Hepatic stellate cell (primary cell): Measurements from ENCODE around the gene LHPP.

Source experiments
- DNase-seq: peaks from one replicate; pipeline ENCODE4 v3.0.0; 2011; ENCODE audit warnings: low spot score

The LHPP gene

DNA sequence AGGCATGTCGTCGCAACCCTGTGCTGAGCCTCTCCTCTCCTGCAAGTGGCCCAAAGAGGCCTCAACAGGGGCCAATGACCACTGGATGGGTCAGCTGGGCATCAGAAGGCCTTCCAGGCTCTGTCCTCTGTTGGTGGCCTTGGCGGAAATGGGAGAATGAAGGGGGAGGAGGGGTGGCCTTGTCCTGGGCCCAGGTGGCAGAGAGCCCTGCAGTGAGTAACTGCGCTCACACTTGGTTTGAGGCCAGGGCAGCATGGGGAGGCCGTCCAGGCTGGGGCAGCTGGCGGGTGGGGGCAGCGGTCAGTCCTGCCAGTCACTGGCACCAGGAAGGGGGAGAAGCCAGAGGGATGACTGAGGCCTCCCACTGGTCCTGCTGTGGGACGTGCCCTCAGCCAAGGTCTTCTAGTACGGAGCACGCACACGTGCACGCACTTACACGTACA, 59.8 kb downstream of the LHPP start:
- no peak for DNase-seq

GRCh38 chr10:124522131-124522932, 60.7 kb downstream of the LHPP start:
- no peak for DNase-seq

GRCh38 chr10:124522933-124523871, 61.6 kb downstream of the LHPP start:
- DNase-seq = no peak

DNA sequence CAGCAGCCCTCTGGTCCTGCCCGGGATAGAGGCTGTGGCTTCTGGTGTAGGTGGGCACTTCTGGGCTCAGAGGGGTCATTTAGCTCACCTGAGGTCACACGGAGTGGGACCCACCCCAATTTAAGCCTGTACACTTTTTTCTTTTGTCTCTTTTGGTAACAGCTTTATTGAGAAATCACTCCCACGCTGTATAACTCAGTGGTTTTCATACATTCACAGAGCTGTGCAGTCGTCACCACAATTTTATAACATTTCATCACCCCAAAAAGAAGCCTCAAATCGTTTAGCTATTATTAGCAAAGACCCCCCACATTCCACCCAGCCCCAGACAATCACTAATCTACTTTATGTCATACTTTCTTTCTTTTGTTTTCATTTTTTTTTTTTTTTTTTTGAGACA, 62.3 kb downstream of the LHPP start:
- DNase-seq = no peak

DNA sequence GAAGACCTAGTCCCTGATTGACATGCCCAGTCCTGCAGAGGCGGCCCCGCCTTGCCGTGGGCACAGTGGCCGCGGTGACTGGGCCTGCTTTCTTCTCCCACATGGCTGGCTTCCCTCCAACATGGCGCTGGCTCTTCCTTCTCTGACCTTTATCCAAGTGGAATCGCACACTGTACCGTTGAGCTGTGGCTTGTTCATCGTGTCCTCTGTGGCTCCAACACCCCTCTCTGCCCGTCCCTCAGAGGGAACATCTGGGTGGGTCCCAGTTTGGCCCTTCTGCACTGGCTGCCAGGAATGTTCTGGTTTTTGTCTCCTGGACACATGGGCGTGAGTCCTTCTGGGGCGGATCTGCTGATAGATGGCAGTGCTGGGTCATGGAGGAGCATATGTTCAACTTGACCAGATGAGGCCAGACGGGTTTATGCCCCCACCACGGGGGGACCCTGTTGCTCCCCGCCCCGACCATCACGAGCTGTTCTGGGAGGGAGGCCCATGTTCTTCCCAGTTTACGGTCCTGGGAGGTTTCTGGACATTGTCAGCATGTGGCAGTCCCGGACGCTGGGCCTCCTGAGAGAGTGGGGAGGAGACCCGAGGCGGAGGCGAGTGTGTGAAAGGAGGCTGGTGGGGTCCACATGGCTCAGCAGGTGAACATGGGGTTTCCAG, 63.5 kb downstream of the LHPP start:
- DNase-seq = peak; percentile 62

GRCh38 chr10:124525751-124526600, 64.4 kb downstream of the LHPP start:
- DNase-seq = no peak

GRCh38 chr10:124526621-124527267, 65.1 kb downstream of the LHPP start:
- DNase-seq = no peak

DNA sequence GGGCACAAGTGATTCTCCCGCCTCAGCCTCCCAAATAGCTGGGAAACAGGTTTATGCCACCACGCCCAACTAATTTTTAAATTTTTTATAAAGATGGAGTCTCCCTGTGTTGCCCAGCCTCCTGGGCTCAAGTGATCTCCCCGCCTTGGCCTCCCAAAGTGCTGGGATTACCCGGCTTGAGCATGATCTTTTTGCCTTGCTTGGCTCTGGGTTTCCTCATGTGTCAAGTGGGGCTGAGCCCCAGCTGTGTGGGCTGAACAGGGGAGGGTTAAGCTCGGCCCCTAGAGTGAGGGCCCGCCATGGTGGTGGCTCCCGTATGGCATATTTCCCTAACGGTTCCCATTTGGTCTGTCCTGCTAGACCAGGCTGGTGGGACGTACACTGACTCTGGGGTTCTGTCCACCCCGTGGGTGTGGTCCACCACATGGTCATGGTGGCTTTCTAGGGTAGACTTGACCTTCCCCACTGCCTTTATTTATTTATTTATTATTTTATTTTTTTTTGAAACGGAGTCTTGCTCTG, 66.3 kb downstream of the LHPP start:
- no peak for DNase-seq

GRCh38 chr10:124529661-124530214, 68.1 kb downstream of the LHPP start:
- DNase-seq = no peak

DNA sequence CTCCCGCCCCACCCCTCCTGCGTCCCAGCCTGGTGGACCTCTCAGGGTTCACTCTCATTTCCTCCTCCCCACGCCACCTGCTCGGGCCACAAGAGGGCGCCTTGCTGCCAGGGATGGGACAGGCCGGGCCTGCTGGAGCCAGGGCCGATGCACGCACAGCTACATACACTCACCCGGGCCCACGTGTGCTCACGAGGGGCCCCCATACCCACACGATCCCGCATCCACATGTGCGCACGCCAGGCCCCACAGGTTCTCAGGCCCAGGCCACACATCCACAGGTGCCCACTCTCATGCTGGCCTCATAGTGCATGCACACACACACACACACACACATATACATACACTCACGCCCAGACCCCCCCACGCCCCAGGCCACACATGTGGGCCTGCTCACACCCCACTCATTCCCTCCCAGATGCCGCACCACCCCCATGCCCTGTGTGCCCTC, 68.6 kb downstream of the LHPP start:
- peak; percentile 96 for DNase-seq

- DNase-seq = no peak
These were observed 69.2 kb downstream of the LHPP start for GRCh38 chr10:124530816-124531215.

- no peak for DNase-seq
These were observed 70.6 kb downstream of the LHPP start for GRCh38 chr10:124532106-124532641.

- DNase-seq = no peak
These were observed 71.2 kb downstream of the LHPP start for GRCh38 chr10:124532788-124533187.

- no peak for DNase-seq
These were observed 71.6 kb downstream of the LHPP start for GRCh38 chr10:124533266-124533665.

DNA sequence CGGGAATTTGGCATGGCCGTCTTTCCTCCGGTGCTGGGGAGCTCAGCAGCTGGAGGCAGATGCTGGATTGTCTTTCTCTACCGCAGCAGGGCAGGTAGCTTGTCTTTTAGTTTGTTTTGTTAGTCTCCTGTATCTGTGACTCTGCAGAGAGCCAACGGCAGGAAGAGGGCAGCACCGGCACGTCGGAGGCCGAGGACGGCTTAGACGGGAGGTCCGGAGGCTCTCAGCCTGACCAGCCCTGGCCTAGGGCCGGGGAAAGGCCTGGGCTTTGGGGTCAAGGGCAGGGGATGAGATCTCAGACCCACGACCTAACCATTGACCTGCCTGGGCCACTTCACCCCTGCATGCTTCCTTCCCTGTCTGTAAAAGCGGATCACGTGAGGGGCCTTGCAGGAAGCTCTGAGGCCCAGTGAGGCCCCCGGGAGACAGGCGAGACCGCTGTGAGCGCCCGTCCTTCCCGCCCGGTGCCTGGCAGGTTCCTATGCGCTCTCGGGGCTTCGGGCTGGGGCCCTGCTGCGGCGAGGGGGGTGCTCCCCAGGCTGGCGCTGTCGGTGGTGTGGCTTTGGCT, 72.7 kb downstream of the LHPP start:
- no peak for DNase-seq

- DNase-seq = no peak
These were observed 73.4 kb downstream of the LHPP start for GRCh38 chr10:124534826-124535601.

DNA sequence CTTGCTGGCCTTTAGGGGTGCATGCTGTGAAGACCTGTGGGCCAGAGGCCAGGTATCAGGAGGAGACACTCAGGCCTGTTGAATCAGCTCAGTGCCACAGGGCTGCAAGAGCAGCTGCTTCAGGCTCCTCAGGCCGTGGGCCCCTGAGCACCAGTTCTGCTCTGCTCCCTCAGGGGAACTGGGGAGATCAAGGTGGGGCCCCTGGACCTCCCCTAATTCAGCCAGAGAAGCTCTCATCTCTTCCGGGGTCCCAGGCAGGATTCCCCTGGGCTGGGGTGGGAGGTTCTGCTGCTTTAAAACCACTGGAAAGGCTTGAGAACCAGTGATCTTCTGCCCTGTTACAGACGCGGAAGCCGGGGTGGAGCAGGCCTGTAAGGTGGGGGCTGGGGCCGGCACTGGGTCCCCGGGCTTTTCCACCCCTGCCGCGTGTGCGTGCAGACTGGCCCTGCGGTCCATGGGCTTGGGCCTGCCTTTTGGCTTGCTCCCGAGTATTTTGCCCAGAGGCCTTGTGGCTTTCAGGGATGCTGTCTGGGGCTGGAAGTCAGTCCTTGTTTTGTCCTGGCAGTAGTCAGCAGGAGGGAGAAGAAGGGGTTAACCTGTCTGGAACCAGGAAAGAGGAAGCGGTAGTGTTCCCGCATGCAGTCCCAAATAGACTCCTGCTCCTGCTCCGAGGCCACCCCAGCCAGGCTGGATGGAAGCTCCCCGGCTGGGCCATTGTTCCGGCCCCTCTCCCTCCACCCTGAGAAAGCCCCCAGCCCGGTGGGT, 74.3 kb downstream of the LHPP start:
- no peak for DNase-seq

DNA sequence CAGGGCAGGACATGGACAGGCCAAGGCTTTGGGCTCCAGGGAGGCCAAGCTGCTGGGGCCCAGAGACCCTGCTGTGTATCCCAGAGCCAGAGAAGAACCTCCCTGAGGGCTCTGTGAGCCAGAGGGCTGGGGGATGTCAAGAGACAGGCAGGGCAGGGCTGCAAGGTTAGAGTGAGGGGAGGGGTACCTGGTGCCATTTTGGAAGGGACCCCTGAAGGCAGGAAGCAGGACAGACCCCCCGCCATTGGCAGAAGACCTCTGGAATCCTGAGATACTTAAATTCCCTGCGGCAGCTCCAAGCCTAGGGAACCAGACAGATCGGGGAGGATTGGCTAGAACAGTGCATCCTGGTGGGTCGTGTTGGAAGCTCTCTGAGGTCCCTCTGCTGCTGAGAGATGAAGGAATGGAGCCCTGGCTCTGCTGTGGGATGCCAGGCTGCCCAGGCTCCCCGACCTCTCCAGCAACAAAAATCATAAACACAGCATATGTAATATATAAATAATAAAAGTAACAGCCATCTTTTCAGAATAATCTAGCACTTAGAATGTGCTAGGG, 75.0 kb downstream of the LHPP start:
- no peak for DNase-seq
